Sciatic nerve (tissue), 2 donors: ENCODE data around the gene PER3. TPM values are rescaled to one million over a fixed set of nuclear protein-coding genes. Genes with fewer than 3 reads are reported as not detected.
A peak's percentile ranks its signal among the peaks of the same experiment; 100 is the strongest.

Source experiments
- ATAC-seq: fragments of 200-7000 bp; cut with Tn5 transposase; one replicate; pipeline ENCODE4 v1.9.1; 2020; ENCODE audit warnings: mild to moderate bottlenecking, moderate library complexity
- DNase-seq: peaks from one replicate; pipeline ENCODE4 v3.0.0-alpha.2; 2020; ENCODE audit warnings: low spot score
- intact Hi-C: fragments of 100-400 bp; cut with DNase I; formaldehyde crosslinking; loops from one replicate; pipeline ENCODE4 v1.14.2; 2022
- total RNA-seq: library from RNA; stranded (reverse); fragmentation: NEBNext Ultra II Directional; extraction: Animal tissue kit (Norgen Biotek cat#: 25700); gene quantifications from one replicate; pipeline ENCODE4 v1.2.1, GENCODE V29; 2021
- donor health status: DM: no; HTN: no; CAD: no.
- donor health status: DM: no; HTN: no; CAD: no.

The PER3 gene
- total RNA-seq, 1 donor from 2014 or later: 72.0 TPM

GRCh38 chr1:7893529-7894180 lies 109.6 kb downstream of the PER3 start:
- intact Hi-C loops: no loop called here
- DNase-seq (no peak), ATAC-seq (peak; percentile 91)

Other genes with a start within 250 kb of the PER3 start
- gene VAMP3, start 13.0 kb upstream of the PER3 start, total RNA-seq: 143 TPM
- not detected for gene UTS2, start 68.8 kb downstream of the PER3 start, total RNA-seq
- 0.27 TPM for gene TNFRSF9, start 156.5 kb downstream of the PER3 start, total RNA-seq
- gene PARK7, start 177.4 kb downstream of the PER3 start, total RNA-seq: 249 TPM
- gene ERRFI1, start 242.0 kb downstream of the PER3 start, total RNA-seq: 33.7 TPM